GM23338 (cell line): ENCODE results near the gene YWHAQ. TPM values are rescaled to one million over a fixed set of nuclear protein-coding genes. Genes with fewer than 3 reads are reported as not detected.

Experiments
- ATAC-seq: fragments of 200-7000 bp; cut with Tn5 transposase; 3 replicates; pipeline ENCODE4 v1.9.1; 2020
- DNase-seq: peaks from one replicate; pipeline ENCODE4 v3.0.0-alpha.2; 2015; ENCODE audit warnings: low spot score
- H2AFZ ChIP-seq: fragments of 200-600 bp; sonication (generic); 2 replicates; pipeline ENCODE4 v1.8.0; 2016; ENCODE audit warnings: antibody characterized with exemption, mild to moderate bottlenecking, moderate library complexity
- H3F3A ChIP-seq: fragments of 200-600 bp; sonication (generic); replicated peaks from 2 replicates; pipeline ENCODE4 v1.8.0; 2017; ENCODE audit warnings: antibody characterized with exemption, mixed run types, low read depth
- H3K27ac ChIP-seq: fragments of 200-600 bp; sonication (generic); 2 replicates; pipeline ENCODE4 v1.6.1; 2016; ENCODE audit warnings: low read depth
- H3K27me3 ChIP-seq: fragments of 200-600 bp; sonication (generic); 2 replicates; pipeline ENCODE4 v1.8.0; 2016; ENCODE audit warnings: mild to moderate bottlenecking, mixed run types, moderate library complexity; ENCODE audit not compliant: insufficient read depth
- H3K36me3 ChIP-seq: fragments of 200-600 bp; sonication (generic); 2 replicates; pipeline ENCODE4 v1.8.0; 2016; ENCODE audit warnings: mild to moderate bottlenecking; ENCODE audit not compliant: insufficient read depth
- H3K4me1 ChIP-seq: fragments of 200-600 bp; sonication (generic); 2 replicates; pipeline ENCODE4 v1.8.0; 2016; ENCODE audit warnings: mild to moderate bottlenecking, moderate library complexity; ENCODE audit not compliant: insufficient read depth
- H3K4me2 ChIP-seq: fragments of 200-600 bp; sonication (generic); 2 replicates; pipeline ENCODE4 v1.7.1; 2017; ENCODE audit warnings: mixed run types
- H3K4me3 ChIP-seq: fragments of 200-600 bp; sonication (generic); 2 replicates; pipeline ENCODE4 v1.6.1; 2016; ENCODE audit warnings: mixed run types
- H3K79me2 ChIP-seq: fragments of 200-600 bp; sonication (generic); replicated peaks from 2 replicates; pipeline ENCODE4 v1.8.0; 2017; ENCODE audit warnings: mild to moderate bottlenecking; ENCODE audit not compliant: insufficient read depth
- H3K9me2 ChIP-seq: fragments of 200-600 bp; sonication (generic); 2 replicates; pipeline ENCODE4 v1.8.0; 2017; ENCODE audit not compliant: insufficient read depth
- H4K20me1 ChIP-seq: fragments of 200-600 bp; sonication (generic); replicated peaks from 2 replicates; pipeline ENCODE4 v1.8.0; 2017; ENCODE audit warnings: mild to moderate bottlenecking; ENCODE audit not compliant: insufficient read depth
- H3K27ac Mint-ChIP-seq: 2 replicates; pipeline ENCODE4 v1.8.0; 2020; ENCODE audit warnings: inconsistent platforms, mild to moderate bottlenecking, moderate library complexity, mixed read lengths
- H3K27me3 Mint-ChIP-seq: 3 replicates; pipeline ENCODE4 v1.8.0; 2022; ENCODE audit warnings: low read depth, mild to moderate bottlenecking, moderate library complexity, mixed read lengths, inconsistent platforms; ENCODE audit not compliant: insufficient read depth, poor library complexity
- H3K36me3 Mint-ChIP-seq: 3 replicates; pipeline ENCODE4 v1.8.0; 2021; ENCODE audit warnings: low read depth, mild to moderate bottlenecking, inconsistent platforms, moderate library complexity, mixed read lengths
- H3K4me1 Mint-ChIP-seq: 3 replicates; pipeline ENCODE4 v1.8.0; 2020; ENCODE audit warnings: mild to moderate bottlenecking, inconsistent platforms, mixed read lengths
- H3K4me3 Mint-ChIP-seq: 3 replicates; pipeline ENCODE4 v1.8.0; 2021; ENCODE audit warnings: moderate library complexity, mild to moderate bottlenecking, inconsistent platforms, mixed read lengths
- H3K9me3 Mint-ChIP-seq: 3 replicates; pipeline ENCODE4 v1.8.0; 2020; ENCODE audit warnings: moderate library complexity, mild to moderate bottlenecking, inconsistent platforms, mixed read lengths
- CREB1 ChIP-seq: fragments of 250-450 bp; sonication (Bioruptor Pico); IDR thresholded peaks from 2 replicates; pipeline ENCODE4 v1.5.0; 2020; ENCODE audit warnings: low read depth, mild to moderate bottlenecking, moderate library complexity
- CTCF ChIP-seq, 2 experiments: fragments of 200-600 bp in 1 of 2; sonication (generic) in 1 of 2; conservative IDR thresholded peaks; 2 replicates each; pipeline versions ENCODE4 v1.5.1 to v1.6.1; 2016 to 2017; ENCODE audit warnings: antibody characterized with exemption in 2 of 2, low read depth in 2 of 2, mild to moderate bottlenecking in 2 of 2, moderate library complexity in 1 of 2
- ETS1 ChIP-seq: IDR thresholded peaks from 2 replicates; pipeline ENCODE4 v1.6.1; 2016; ENCODE audit warnings: antibody characterized with exemption
- EZH2 ChIP-seq: fragments of 200-600 bp; sonication (generic); IDR thresholded peaks from one replicate; pipeline ENCODE4 v1.8.0; 2017; ENCODE audit warnings: antibody characterized with exemption, mild to moderate bottlenecking, low read depth; ENCODE audit not compliant: unreplicated experiment
- EZH2phosphoT487 ChIP-seq: fragments of 200-600 bp; sonication (generic); IDR thresholded peaks from one replicate; pipeline ENCODE4 v1.8.1; 2018; ENCODE audit warnings: antibody characterized with exemption; ENCODE audit not compliant: unreplicated experiment
- JUNB ChIP-seq: IDR thresholded peaks from one replicate; pipeline ENCODE4 v1.6.1; 2016; ENCODE audit warnings: antibody characterized with exemption; ENCODE audit not compliant: unreplicated experiment
- REST ChIP-seq: IDR thresholded peaks from one replicate; pipeline ENCODE4 v1.6.1; 2018; ENCODE audit warnings: antibody characterized with exemption; ENCODE audit not compliant: unreplicated experiment
- STAT1 ChIP-seq: IDR thresholded peaks from one replicate; pipeline ENCODE4 v1.6.1; 2016; ENCODE audit warnings: antibody characterized with exemption; ENCODE audit not compliant: unreplicated experiment
- ZNF114 ChIP-seq: fragments of 250-450 bp; sonication (Bioruptor Pico); IDR thresholded peaks from 2 replicates; pipeline ENCODE4 v1.5.0; 2020; ENCODE audit warnings: mild to moderate bottlenecking, moderate library complexity
- ZNF462 ChIP-seq: fragments of 250-450 bp; sonication (Bioruptor Pico); IDR thresholded peaks from 2 replicates; pipeline ENCODE4 v1.5.0; 2020; ENCODE audit warnings: mild to moderate bottlenecking, moderate library complexity
- polyA plus RNA-seq: library from polyadenylated mRNA; unstranded; fragments of >200 nt; fragmentation: Nextera tagmentation; extraction: Ambion mirVana; gene quantifications from 2 replicates; pipeline ENCODE4 v1.2.1, GENCODE V29; 2016
- total RNA-seq: library from RNA; depleted of rRNA; stranded (reverse); fragments of >200 nt; shearing (Covaris generic); gene quantifications from 2 replicates; pipeline ENCODE4 v1.2.3, GENCODE V29; 2014

Gene YWHAQ
- total and polyA plus RNA-seq, 2 experiments from 2014 or later, result 295 to 464 TPM

GRCh38 chr2:9610781-9611548, 19.8 kb downstream of the YWHAQ start:
- Histone ChIP-seq H4K20me1 (peaks cover 92% of the 10 kb centered on the region), H3K27ac (peak overlapping the region; percentile 37; the same call in 1 of the 2 replicates)
- ATAC-seq, result peak; percentile 17; the same call in 1 of the 3 replicates

More at GRCh38 chr2:9610781-9611548, 19.8 kb downstream of the YWHAQ start:
- Mint-ChIP-seq H3K27ac (peak overlapping the region; percentile 69), H3K4me3 (no peak overlapping the region), H3K9me3 (no peaks in the 10 kb centered on the region), H3K36me3 (peaks cover 5% of the 10 kb centered on the region; the same call in 1 of the 3 replicates), H3K27me3 (peaks cover 2% of the 10 kb centered on the region), H3K4me1 (peaks cover 44% of the 10 kb centered on the region)
- Histone ChIP-seq H3K79me2 (peaks cover 100% of the 10 kb centered on the region), H3K27me3 (no peaks in the 10 kb centered on the region), H3K4me2 (peak overlapping the region; percentile 10; the same call in 1 of the 2 replicates), H2AFZ (no peak overlapping the region), H3K36me3 (no peaks in the 10 kb centered on the region), H3K4me3 (no peak overlapping the region), H3F3A (no peaks in the 10 kb centered on the region), H3K4me1 (peaks cover 42% of the 10 kb centered on the region), H3K9me2 (no peaks in the 10 kb centered on the region)
- no peak for DNase-seq
- TF ChIP-seq JUNB, result no peak
- no peak for TF ChIP-seq ZNF462
- no peak for TF ChIP-seq CTCF (conservative IDR thresholded peaks at IDR 0.05; ENCODE audit: low read depth in 2 of 2)
- TF ChIP-seq ZNF114 (CRISPR knock-in tag), result no peak
- no peak for TF ChIP-seq EZH2phosphoT487
- no peak for TF ChIP-seq STAT1
- TF ChIP-seq EZH2, result no peak
- no peak for TF ChIP-seq REST
- TF ChIP-seq CREB1 (CRISPR knock-in tag), result no peak
- TF ChIP-seq ETS1, result no peak
